Measurements from ENCODE around the gene CXorf65.

CXorf65 gene

DNA sequence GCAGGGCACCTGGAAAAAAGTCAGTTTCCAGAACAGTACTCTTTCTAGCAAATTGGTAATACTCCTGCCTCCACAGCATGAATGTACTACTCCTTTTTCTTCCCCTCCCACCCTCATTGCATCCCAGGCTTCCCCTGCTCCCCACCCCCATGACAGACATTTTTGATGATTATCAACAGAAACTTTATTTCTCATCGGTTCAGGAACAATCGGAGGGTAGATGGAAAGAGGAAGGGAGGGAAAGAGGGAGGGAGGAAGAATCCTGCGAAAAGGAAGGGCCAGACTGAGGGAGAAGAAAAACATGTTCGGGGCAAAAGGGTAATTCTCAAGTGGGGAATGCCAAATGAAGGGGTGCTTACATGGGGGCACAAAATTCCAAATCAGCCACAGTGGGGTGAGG is 705 bp upstream of the CXorf65 start:
- DNase-seq (ENCODE audit: low read depth, low spot score) = no peak

DNA sequence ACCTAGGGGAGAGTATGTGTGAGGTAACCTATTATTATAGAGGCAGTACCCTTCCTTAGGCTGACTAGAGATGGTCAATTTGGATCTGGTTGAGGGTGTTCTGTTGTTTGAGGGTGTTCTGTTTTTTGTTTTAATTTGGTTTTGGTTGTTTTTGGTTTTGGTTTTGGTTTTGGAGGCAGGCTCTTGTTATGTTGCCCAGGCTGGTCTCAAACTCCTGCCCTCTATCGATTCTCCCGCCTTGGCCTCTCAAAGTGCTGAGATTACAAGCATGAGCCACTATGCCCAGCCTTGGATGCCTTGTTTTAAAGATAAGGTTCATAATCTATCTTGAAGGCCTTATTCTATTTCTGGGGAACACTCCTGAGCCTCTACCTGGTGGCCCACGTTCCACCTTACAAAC is 912 bp downstream of the CXorf65 start:
- no peak for DNase-seq (ENCODE audit: low read depth, low spot score)

DNA sequence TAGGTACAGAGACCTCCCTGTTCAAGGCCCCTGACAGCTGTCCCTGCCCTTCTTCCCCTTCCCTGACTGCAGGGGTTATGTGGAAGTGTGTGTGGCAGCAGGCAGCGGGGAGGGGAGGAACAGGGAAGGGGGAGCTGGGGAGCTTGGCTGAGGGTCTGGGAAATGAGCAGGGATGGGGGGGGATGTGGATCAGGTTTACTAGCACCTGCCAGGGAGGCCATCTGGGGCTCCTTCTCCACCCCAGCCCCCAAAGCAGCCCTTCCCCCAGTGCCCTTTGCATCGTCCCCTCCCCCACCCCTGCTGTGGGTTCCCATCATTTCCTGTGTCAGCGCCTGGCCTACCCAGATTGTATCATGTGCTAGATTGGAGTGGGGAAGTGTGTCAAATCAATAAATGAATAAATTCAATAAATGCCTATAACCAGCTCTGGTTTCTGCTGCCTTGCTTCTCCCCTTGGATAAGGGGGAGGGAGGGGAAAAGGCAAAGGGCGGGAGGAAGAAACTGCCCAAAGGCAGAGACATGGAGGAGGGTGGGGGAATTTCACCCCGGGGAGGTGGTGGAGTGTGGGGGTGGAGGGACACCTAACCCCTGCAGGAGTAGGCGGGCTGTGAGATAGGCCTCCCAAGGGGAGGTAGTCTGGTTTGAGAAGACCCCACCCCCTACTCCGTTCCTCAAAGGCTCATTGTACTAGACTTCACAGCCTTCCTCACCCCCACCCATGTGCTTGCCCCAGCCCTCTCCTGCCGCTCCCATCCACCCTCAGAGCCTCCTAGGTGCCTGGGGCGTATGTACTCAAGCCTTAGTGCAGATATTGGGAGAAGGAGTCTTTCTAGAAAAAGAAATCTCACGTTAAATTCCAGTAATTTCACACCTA is 3.2 kb downstream of the CXorf65 start:
- DNase-seq (ENCODE audit: low read depth, low spot score) = no peak

DNA sequence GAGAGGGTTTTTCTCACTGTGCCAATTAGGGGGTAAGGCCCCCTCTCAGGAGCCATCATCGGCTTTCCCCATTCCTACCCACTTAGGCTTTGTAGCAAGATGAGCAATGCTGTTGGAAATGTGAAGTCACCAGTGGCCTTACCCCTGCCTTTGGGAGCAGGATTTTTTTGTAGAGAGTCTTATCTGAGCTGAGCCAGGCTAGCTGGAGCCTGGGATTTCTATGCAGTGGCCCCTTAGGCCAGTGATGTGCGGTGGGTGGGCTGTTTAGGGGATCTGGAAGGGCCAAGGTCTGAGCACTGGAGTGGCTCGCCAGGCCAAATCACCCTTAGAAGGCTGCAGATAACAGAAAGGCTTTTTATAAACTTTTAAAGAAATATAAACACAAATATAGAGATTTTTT is 4.2 kb downstream of the CXorf65 start:
- DNase-seq (ENCODE audit: low read depth, low spot score) = no peak

DNA sequence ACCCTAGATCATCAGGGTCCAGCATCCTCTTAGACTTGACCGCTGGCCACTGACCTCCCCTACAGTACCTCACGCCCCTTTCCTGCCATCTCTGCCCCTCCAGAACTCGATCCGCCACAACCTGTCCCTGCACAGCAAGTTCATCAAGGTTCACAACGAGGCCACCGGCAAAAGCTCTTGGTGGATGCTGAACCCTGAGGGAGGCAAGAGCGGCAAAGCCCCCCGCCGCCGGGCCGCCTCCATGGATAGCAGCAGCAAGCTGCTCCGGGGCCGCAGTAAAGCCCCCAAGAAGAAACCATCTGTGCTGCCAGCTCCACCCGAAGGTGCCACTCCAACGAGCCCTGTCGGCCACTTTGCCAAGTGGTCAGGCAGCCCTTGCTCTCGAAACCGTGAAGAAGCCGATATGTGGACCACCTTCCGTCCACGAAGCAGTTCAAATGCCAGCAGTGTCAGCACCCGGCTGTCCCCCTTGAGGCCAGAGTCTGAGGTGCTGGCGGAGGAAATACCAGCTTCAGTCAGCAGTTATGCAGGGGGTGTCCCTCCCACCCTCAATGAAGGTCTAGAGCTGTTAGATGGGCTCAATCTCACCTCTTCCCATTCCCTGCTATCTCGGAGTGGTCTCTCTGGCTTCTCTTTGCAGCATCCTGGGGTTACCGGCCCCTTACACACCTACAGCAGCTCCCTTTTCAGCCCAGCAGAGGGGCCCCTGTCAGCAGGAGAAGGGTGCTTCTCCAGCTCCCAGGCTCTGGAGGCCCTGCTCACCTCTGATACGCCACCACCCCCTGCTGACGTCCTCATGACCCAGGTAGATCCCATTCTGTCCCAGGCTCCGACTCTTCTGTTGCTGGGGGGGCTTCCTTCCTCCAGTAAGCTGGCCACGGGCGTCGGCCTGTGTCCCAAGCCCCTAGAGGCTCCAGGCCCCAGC is 5.7 kb downstream of the CXorf65 start:
- no peak for DNase-seq (ENCODE audit: low read depth, low spot score)

DNA sequence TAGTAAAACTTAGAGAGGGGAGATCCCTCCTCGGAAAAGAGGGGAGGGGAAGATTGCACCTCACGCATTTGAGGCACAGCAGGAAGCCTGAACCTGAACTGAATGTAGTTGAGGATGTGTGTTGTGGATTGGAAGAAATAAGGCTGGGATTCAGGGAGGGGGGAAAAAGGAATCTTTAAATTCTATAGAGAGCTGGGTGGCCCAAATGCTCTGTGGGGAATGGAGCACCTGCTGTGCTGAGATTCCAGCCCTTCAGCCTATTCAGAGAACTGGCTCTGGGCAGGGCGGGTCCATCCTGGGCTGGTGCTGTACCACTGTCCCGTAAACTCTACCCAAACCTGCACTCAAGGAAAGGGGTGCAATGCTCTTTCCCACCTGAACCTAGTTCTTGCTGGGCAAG is 6.8 kb downstream of the CXorf65 start:
- no peak for DNase-seq (ENCODE audit: low read depth, low spot score)

DNA sequence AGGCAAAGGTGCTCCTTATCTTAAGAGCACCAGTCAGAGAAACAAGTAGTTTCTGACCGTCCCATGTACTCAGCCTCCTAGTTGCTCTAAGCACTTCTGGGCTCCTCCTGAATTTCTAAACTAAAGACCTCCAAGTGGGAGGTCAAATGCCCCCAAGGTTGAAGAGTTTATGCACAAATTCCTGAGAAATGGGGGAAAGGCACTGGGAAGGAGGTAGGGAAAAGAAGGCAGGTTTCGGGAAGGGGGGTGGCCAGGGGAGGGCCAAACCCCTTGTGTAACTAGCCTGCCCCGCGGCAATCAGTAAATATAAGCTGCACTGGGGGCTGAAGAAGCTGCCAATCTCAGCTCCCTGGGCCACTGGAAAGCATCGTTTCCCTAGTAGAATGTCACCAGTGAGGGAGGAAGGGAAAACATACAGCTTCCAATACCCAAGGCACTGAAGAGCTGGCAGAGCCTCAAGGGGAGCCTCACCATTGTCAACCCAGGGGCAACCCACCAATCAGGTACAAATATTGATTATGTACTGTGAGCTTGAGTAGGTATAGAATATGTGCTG is 7.5 kb downstream of the CXorf65 start:
- no peak for DNase-seq (ENCODE audit: low read depth, low spot score)

DNA sequence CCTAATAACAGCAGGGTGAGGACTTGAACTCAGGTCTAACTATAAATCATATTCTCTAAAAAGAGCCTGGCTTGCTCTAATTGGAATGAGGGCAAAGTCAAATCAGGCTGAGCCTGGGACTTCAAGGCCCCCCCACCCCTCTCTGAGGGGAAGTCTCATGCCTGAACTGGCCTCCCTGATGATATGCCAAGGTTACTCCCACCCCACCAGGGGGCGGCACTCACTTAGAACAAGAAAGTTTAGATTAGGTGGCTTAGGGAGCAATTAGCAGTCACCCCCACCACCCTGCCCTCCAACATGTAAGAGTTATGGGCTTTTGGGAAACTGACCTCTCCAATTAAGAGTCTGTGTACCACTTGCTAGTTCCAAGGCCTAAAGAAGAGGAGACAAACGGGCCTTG is 8.2 kb downstream of the CXorf65 start:
- DNase-seq (ENCODE audit: low read depth, low spot score) = peak; percentile 69

DNA sequence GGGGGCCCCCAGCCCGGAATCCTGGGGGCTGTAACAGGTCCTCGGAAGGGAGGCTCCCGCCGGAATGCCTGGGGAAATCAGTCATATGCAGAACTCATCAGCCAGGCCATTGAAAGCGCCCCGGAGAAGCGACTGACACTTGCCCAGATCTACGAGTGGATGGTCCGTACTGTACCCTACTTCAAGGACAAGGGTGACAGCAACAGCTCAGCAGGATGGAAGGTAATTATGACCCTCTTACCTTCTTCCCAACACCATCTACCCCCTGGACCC is 9.8 kb downstream of the CXorf65 start:
- DNase-seq (ENCODE audit: low read depth, low spot score) = no peak

DNA sequence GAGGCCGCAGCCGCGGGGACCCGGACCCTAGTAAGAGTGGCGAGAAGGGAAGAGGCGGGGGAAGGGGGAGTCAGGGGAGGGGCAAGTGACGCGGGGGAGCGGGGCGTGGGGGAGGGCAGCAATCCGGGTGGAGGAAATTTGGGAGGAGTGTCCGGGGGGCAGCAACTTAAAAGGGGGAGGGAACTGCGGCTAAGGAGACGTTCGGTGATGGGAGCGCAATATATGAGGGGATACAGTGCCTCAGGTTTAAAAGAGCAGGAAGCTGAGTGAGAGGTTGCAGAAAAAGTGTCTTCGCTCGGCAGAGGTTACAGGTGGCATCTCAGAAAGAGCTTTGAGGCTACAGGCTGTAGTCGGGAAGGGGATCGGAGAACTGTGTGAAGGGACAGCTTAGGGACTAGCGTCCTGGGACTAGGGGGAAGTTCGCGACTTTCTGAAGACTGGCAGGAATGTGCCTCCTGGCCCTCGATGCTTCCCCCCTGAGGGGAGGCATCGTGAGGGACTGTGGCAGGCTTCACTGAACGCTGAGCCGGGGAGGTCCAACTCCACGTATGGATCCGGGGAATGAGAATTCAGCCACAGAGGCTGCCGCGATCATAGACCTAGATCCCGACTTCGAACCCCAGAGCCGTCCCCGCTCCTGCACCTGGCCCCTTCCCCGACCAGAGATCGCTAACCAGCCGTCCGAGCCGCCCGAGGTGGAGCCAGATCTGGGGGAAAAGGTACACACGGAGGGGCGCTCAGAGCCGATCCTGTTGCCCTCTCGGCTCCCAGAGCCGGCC is 10.4 kb downstream of the CXorf65 start:
- no peak for DNase-seq (ENCODE audit: low read depth, low spot score)

DNA sequence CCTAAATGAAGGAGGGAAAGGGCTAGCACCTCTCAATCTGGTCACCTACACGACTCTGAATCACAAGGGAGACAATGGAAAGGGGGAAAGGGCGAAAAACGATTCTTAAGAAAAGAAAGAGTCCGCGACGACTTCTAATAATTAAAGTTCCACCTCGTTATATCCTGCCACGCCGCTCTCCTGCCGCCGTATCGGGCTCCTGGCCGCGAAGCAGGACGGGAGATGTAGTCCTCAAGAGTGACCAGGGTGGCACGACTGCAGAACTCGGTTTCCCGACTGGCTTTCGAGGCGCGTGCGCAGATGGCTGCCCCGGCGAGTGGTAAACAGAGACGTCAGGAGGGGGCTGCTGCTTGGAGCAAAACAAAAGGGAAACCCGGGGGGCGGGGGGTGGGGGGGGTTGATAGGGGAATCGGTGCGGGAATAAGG is 11.0 kb downstream of the CXorf65 start, which contains the start of gene FOXO4:
FOXO4 (plus strand) TSS at position 297 of the 426 bp plus-strand sequence. CDS start 678 bp downstream, outside the sequence.
- peak; percentile 81 for DNase-seq (ENCODE audit: low read depth, low spot score)

DNA sequence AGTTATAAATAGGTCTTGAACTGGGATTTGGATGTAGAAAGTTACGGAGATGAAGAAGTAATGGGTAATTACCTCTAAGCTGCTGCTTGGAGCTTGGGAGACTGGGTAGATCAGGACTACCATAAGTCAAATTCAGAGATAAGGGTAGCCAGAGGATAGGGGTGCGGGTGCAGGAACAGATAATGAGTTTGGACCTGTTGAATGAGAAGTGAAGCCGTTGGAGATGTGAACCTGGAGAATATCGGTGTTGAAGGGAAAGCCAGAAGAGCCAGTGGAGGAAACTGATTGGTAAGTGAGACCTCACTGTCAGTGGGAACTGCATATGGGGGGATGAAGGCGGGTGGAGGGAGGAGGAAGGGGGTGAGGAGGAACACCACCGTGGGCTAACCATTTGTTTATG is 11.5 kb downstream of the CXorf65 start:
- DNase-seq (ENCODE audit: low read depth, low spot score) = no peak

DNA sequence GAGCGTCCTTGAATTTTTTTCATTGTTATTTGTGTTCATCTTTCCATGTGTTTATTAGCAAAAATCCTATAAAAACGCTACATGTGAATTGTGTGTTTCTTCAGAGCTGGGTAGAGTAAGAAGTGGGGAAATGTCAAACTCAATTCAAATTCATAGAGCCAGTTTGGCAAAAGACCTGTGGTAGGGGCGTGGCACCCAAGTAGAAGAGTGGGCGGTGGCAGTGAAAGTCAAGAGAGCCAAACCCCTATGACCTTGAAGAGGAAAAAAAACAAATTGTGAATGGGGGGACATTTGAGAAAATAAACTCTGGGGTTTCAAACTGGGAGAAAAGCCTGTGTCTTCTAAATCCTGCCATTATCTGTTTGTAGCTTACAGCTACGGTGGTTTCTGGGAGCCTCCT is 15.3 kb downstream of the CXorf65 start:
- no peak for DNase-seq (ENCODE audit: low read depth, low spot score)

DNA sequence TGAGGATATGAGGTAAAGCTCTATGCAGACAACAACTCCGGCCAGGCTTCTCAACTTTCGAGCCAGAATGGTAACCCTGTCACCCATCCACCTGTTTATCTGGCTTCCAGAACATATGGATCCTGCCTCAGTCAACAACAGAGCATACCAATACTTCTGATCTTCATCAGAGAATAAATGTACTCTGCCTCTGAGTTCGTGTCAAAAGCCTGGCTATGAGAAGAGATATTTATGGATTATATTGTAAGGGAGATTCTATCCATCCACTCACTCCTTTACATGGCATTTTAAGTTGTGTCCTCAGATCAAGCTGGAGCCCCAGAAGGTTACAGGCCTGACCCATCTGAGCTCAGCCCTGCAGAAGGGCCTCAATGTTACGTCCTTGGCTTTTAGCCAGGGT is 20.6 kb downstream of the CXorf65 start:
- DNase-seq (ENCODE audit: low read depth, low spot score) = no peak

DNA sequence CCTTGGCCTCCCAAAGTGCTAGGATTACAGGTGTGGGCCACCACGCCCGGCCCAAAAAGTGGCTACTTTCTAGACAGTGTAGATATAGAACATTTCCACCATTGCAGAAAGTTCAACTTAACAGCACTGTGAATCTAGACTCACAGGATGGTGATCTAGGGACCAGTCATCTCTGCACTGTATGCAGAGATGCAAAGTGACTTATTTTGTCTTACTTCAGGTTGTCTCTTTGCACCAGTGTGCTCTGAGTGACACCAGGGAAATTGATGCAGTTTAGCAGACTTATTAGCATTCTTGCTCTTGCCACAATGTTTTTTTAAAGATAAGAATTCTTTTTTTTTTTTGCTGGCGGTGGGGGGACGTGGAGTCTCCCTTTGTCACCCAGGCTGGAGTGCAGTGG is 23.7 kb downstream of the CXorf65 start:
- no peak for DNase-seq (ENCODE audit: low read depth, low spot score)

DNA sequence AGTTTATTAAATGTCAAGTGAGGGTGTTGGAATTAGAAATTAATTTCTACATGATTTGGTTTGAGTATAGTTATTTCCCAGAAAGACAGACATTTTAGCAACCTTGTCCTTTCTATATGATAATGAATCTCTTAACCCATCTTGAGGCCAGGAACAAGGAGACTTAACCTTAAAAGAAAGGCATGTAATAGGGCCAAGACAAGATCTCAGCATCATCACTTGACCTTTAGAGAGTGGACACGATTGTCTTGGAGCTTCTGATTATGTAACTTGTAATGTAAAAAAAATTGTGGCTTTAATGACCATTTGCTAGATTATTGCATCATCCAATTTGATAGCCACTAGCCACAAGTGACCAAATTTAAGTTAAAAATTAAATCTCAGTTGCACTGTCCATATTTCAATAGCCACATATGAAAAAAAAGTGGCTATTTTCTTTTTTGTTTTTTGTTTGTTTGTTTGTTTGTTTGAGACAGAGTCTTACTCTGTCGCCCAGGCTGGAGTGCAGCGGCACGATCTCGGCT is 24.4 kb downstream of the CXorf65 start:
- no peak for DNase-seq (ENCODE audit: low read depth, low spot score)

DNA sequence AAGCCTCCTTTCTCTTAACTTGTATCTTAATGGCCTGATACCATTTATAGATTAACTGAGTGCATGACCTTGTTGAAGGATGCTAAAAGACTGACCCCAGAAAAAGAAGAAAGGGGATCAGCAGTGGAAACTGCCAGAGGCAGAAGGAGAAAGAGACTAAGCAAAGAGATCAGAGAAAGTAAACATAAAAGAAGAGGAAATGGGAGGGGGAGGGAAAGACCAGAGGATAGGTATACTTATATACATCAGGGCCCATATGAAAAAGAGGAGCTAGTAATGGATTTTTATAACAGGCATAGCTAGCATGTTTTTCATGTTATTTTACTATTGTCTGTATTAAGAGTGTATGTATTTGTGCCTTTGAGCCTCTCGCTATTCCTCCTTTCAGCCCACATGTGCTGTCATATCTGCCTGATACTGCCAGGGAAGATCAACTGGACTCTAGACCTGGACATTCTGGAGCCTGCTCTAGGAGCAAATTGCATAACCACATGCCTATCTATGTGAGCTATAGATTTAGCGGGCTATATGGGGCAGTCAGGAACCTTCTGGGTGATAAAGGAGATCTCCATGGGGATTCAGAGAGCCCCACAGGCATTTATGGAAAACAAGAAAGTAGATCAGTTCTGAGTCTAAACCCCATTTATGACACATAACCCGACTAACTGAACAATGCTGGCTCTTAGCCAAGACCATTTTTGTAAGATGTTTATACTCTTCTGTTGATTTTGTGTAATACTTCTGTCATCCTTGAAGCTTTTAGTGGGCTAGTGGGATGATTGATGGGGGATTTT is 25.0 kb downstream of the CXorf65 start:
- DNase-seq (ENCODE audit: low read depth, low spot score) = no peak

DNA sequence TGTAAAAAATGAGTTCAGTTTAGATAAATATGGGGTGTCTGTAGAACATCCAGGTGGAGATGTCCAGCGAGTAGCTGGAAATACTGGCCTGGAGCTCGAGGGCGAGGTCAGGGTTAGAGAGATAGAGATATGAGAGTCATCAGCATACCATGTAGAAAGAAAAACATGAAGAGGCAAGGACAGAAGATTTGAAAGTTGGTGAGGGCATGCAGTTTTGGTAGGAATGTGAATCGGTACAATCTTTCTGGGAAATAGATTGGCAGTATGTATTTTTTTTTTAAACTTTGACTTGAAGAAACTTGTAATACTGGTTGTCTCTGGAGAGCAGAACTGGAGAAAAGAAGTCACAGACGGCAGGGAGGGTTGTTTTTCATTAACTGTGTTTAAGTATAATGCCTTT is 36.0 kb downstream of the CXorf65 start:
- no peak for DNase-seq (ENCODE audit: low read depth, low spot score)

DNA sequence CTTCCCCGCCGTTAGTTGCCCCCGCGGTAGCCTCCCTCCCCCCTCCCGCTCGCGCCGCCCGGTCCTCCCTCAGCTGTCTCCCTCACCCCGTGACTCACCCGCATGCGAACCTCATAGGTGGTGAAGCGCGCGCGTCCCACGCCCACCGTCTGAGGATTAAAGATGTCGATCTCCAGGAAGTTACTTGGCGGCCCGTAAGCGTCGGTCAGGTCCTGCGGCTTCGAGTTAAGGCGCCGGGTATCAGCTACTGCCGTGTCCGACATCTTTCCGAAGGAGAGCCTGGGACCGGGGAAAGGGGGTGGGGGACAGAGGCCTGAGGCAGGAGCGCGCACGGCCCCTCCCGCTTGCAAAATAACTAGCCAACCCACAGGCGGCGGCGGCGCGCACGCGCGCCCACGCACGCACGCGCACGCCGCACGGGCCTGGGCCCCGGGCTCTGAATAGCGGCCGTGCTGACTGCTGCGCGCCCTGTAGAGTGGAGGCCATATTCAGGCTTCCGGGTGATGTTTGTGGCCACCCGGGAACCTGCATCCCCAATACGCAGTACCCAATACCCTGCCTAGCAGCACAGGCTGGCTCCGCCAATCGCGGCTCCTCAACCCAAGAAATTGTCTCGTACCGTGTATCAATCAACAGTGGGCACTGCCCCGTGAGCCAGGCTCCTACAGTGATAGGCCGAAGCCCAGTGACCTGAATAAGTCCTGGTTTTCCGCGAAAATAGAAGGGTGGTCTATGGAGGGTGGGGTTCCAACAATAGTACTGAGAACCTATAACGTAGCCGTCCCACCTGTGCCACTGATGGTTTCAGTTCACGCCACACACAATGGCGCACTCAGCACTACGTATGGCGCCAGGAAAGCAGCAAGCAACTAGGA is 38.3 kb downstream of the CXorf65 start, which contains the start of gene SNX12:
SNX12 (minus strand) TSS at position 291 of the 875 bp plus-strand sequence; CDS start at position 263, 28 bp downstream.
- DNase-seq (ENCODE audit: low read depth, low spot score) = peak; percentile 74

DNA sequence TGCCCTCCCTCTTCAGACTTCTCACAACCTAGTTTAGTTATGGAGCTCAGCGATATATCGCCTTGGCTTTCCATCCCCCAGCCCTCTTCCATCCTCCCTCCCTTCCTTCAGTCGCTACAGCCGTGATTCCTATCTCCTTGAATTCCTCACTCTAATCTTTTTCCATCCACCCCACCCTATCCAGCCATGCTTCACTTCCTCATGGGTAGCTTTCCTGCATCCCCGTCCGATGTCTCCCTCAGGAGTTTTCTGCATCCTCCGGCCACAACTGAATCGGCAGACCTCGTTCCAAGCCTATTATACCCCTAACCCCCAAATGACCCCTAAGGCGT is 38.9 kb downstream of the CXorf65 start:
- no peak for DNase-seq (ENCODE audit: low read depth, low spot score)

All from activated CD4-positive, CD25-positive, alpha-beta regulatory T cell treated with anti-CD3 and anti-CD28 coated beads, Interleukin-2, amount 50 U/mL, for 16 hours (primary cell).